Neural progenitor cell (in vitro differentiated cells): Measurements from ENCODE around the gene NUDT8. TPM values are rescaled to one million over a fixed set of nuclear protein-coding genes. Genes with fewer than 3 reads are reported as not detected.

ENCODE experiments used
- DNase-seq: peaks from one replicate; pipeline ENCODE4 v3.0.0-alpha.2; 2016; ENCODE audit warnings: low spot score
- H2AFZ ChIP-seq: fragments of 200-600 bp; sonication (generic); replicated peaks from 2 replicates; pipeline ENCODE4 v1.6.1; 2016; ENCODE audit warnings: antibody characterized with exemption
- H3F3A ChIP-seq: fragments of 200-600 bp; sonication (generic); 2 replicates; pipeline ENCODE4 v1.6.1; 2016; ENCODE audit warnings: antibody characterized with exemption, low read depth
- H3K27ac ChIP-seq: fragments of 200-600 bp; sonication (generic); 2 replicates; pipeline ENCODE4 v1.5.1; 2016; ENCODE audit warnings: mild to moderate bottlenecking
- H3K27me3 ChIP-seq: fragments of 200-600 bp; sonication (generic); 2 replicates; pipeline ENCODE4 v1.6.1; 2016; ENCODE audit warnings: mild to moderate bottlenecking, moderate library complexity
- H3K36me3 ChIP-seq: fragments of 200-600 bp; sonication (generic); 2 replicates; pipeline ENCODE4 v1.5.1; 2016
- H3K4me1 ChIP-seq: fragments of 200-600 bp; sonication (generic); 2 replicates; pipeline ENCODE4 v1.6.1; 2016; ENCODE audit warnings: mixed run types
- H3K4me2 ChIP-seq: fragments of 200-600 bp; sonication (generic); 2 replicates; pipeline ENCODE4 v1.6.1; 2016
- H3K4me3 ChIP-seq: fragments of 200-600 bp; sonication (generic); 2 replicates; pipeline ENCODE4 v1.5.1; 2016
- H3K79me2 ChIP-seq: fragments of 200-600 bp; sonication (generic); 2 replicates; pipeline ENCODE4 v1.6.1; 2016; ENCODE audit warnings: low read depth
- H3K9ac ChIP-seq: fragments of 200-600 bp; sonication (generic); 2 replicates; pipeline ENCODE4 v1.6.1; 2016
- H3K9me3 ChIP-seq: fragments of 200-600 bp; sonication (generic); 2 replicates; pipeline ENCODE4 v1.5.1; 2016; ENCODE audit warnings: low read depth
- H4K20me1 ChIP-seq: fragments of 200-600 bp; sonication (generic); 2 replicates; pipeline ENCODE4 v1.6.1; 2016; ENCODE audit warnings: low read depth
- H3K27ac Mint-ChIP-seq: 3 replicates; pipeline ENCODE4 v1.8.0; 2021; ENCODE audit warnings: mixed read lengths
- H3K27me3 Mint-ChIP-seq: 2 replicates; pipeline ENCODE4 v1.8.0; 2022; ENCODE audit warnings: low read depth, mild to moderate bottlenecking, inconsistent platforms, moderate library complexity, mixed read lengths; ENCODE audit not compliant: insufficient read depth
- H3K36me3 Mint-ChIP-seq: 3 replicates; pipeline ENCODE4 v1.8.0; 2021; ENCODE audit warnings: mixed read lengths
- H3K4me1 Mint-ChIP-seq: 3 replicates; pipeline ENCODE4 v1.8.0; 2021; ENCODE audit warnings: mixed read lengths
- H3K4me3 Mint-ChIP-seq: 3 replicates; pipeline ENCODE4 v1.8.0; 2021; ENCODE audit warnings: mild to moderate bottlenecking, moderate library complexity, mixed read lengths
- H3K9me3 Mint-ChIP-seq: 3 replicates; pipeline ENCODE4 v1.8.0; 2020; ENCODE audit warnings: mixed read lengths
- EZH2 ChIP-seq: fragments of 200-600 bp; sonication (generic); IDR thresholded peaks from 2 replicates; pipeline ENCODE4 v1.6.1; 2017; ENCODE audit warnings: antibody characterized with exemption, mild to moderate bottlenecking, moderate library complexity
- EZH2phosphoT487 ChIP-seq: fragments of 200-600 bp; sonication (generic); IDR thresholded peaks from 2 replicates; pipeline ENCODE4 v1.6.1; 2017; ENCODE audit warnings: antibody characterized with exemption
- total RNA-seq: library from RNA; depleted of rRNA; stranded (reverse); fragments of >200 nt; gene quantifications from 2 replicates; pipeline ENCODE4 v1.2.3, GENCODE V29; 2015; ENCODE audit warnings: low replicate concordance
- TF ChIP-seq, protein P1 (sequence below): fragments of 200-600 bp; sonication (generic); IDR thresholded peaks from 2 replicates; pipeline ENCODE4 v1.5.1; 2017; ENCODE audit warnings: antibody characterized with exemption, mild to moderate bottlenecking

The NUDT8 gene
- total RNA-seq, 1 donor from 2014 or later = 1.6 TPM

DNA sequence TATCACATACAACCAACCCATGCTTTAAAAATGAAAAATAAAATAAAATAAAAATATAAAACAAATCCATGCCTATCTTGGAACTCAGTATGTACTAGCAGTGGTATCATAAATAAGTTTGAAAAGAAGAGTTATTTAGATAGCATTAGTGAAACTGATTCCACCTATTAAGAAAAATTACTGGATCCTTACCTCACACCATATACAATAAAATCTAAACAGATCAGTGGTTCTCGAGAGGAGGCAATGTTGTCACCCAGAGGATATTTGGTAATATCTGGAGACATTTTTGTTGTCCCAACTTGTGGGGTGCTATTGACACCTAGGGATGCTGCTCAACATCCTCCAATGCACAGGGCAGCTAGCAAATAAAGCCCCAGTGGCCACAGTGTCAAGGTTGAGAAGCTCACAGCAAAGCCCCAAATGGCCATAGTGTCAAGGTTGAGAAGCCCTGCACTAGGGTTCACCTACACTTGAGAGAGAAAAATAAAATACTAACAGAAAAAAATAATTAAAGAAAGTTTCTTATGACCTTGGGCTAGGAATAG, 32.9 kb downstream of the NUDT8 start:
- Histone ChIP-seq H3K9me3 (no peaks in the 10 kb centered on the region), H3K27me3 (peaks cover 4% of the 10 kb centered on the region), H3K4me2 (no peak overlapping the region), H4K20me1 (no peaks in the 10 kb centered on the region), H3K27ac (no peak overlapping the region), H3K79me2 (no peaks in the 10 kb centered on the region), H3K4me1 (no peaks in the 10 kb centered on the region), H2AFZ (no peak overlapping the region), H3K4me3 (no peak overlapping the region), H3F3A (no peaks in the 10 kb centered on the region), H3K9ac (no peak overlapping the region), H3K36me3 (no peaks in the 10 kb centered on the region)
- peaks cover 16% of the 10 kb centered on the region for H3K9me3 Mint-ChIP-seq
- H3K4me1 Mint-ChIP-seq = peaks cover 4% of the 10 kb centered on the region
- no peak for DNase-seq
- H3K27me3 Mint-ChIP-seq = no peaks in the 10 kb centered on the region
- TF ChIP-seq EZH2phosphoT487 = no peak
- no peak for TF ChIP-seq EZH2
- TF ChIP-seq, protein P1, sequence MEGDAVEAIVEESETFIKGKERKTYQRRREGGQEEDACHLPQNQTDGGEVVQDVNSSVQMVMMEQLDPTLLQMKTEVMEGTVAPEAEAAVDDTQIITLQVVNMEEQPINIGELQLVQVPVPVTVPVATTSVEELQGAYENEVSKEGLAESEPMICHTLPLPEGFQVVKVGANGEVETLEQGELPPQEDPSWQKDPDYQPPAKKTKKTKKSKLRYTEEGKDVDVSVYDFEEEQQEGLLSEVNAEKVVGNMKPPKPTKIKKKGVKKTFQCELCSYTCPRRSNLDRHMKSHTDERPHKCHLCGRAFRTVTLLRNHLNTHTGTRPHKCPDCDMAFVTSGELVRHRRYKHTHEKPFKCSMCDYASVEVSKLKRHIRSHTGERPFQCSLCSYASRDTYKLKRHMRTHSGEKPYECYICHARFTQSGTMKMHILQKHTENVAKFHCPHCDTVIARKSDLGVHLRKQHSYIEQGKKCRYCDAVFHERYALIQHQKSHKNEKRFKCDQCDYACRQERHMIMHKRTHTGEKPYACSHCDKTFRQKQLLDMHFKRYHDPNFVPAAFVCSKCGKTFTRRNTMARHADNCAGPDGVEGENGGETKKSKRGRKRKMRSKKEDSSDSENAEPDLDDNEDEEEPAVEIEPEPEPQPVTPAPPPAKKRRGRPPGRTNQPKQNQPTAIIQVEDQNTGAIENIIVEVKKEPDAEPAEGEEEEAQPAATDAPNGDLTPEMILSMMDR = no peak
- H3K36me3 Mint-ChIP-seq = no peaks in the 10 kb centered on the region
- no peak overlapping the region for H3K27ac Mint-ChIP-seq
- H3K4me3 Mint-ChIP-seq = no peak overlapping the region

DNA sequence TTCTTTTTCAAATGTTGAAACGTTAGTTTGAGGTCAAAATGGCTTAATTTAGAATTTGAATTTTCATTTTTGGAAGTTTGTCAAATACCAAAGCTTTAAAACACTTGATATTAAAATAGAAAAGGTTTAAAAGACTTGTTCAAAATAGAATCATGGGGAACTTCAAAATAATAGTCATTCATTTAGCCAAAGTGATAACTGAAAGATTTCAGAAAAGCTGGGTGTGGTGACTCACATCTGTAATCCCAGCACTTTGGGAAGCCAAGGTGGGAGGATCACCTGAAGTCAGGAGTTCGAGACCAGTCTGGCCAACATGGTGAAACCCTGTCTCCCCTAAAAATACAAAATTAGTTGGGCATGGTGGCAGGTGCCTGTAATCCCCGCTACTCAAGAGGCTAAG, 35.3 kb downstream of the NUDT8 start:
- Histone ChIP-seq H3K4me1 (no peaks in the 10 kb centered on the region), H3K4me3 (no peak overlapping the region), H3K27me3 (no peaks in the 10 kb centered on the region), H4K20me1 (no peaks in the 10 kb centered on the region), H3K27ac (no peak overlapping the region), H3K9me3 (no peaks in the 10 kb centered on the region), H3K79me2 (no peaks in the 10 kb centered on the region), H3K36me3 (no peaks in the 10 kb centered on the region), H3K9ac (no peak overlapping the region), H3K4me2 (no peak overlapping the region), H3F3A (no peaks in the 10 kb centered on the region), H2AFZ (no peak overlapping the region)
- Mint-ChIP-seq H3K27me3 (no peaks in the 10 kb centered on the region), H3K36me3 (peaks cover 7% of the 10 kb centered on the region), H3K4me1 (peaks cover 4% of the 10 kb centered on the region), H3K4me3 (no peak overlapping the region), H3K9me3 (peaks cover 15% of the 10 kb centered on the region), H3K27ac (no peak overlapping the region)
- no peak for DNase-seq
- TF ChIP-seq, protein P1 = no peak
- TF ChIP-seq EZH2 (no peak), EZH2phosphoT487 (no peak)

DNA sequence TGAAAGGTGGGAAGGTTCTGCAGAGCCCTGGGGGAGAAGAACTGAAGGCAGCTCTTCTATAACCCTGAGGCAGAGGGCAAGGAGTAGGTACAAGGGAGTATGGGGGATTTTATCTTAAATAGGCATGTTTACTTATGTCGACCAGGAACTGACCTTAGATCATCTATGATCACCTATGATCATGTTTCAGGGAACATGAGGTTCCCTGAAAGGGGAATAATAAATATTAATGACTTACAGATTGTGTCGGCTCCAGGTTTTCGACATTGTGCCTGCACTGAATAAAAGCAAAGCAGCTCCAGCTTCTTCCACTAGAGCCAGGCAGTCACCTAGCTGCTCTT, 36.2 kb downstream of the NUDT8 start:
- H4K20me1 ChIP-seq = no peaks in the 10 kb centered on the region
- no peak overlapping the region for H3K4me3 ChIP-seq
- H3K27ac Mint-ChIP-seq = peak overlapping the region; percentile 71
- H3K9me3 ChIP-seq = no peaks in the 10 kb centered on the region
- DNase-seq = no peak
- no peak overlapping the region for H3K4me2 ChIP-seq
- H2AFZ ChIP-seq = no peak overlapping the region
- no peak overlapping the region for H3K9ac ChIP-seq
- H3K4me3 Mint-ChIP-seq = no peak overlapping the region
- no peaks in the 10 kb centered on the region for H3K4me1 ChIP-seq
- no peaks in the 10 kb centered on the region for H3K79me2 ChIP-seq
- H3F3A ChIP-seq = no peaks in the 10 kb centered on the region
- TF ChIP-seq EZH2 (no peak), EZH2phosphoT487 (no peak)
- TF ChIP-seq, protein P1 = no peak
- H3K27ac ChIP-seq = no peak overlapping the region
- peaks cover 12% of the 10 kb centered on the region for H3K36me3 Mint-ChIP-seq
- H3K9me3 Mint-ChIP-seq = peaks cover 15% of the 10 kb centered on the region
- H3K4me1 Mint-ChIP-seq = peaks cover 4% of the 10 kb centered on the region
- no peaks in the 10 kb centered on the region for H3K36me3 ChIP-seq
- H3K27me3 ChIP-seq = no peaks in the 10 kb centered on the region
- H3K27me3 Mint-ChIP-seq = no peaks in the 10 kb centered on the region
